Transverse colon (tissue), 4 donors: ENCODE data around the gene CD9.

ENCODE experiments used
- EP300 ChIP-seq: sonication (generic); formaldehyde crosslinking; IDR thresholded peaks from one replicate; pipeline ENCODE4 v1.6.1; 2017; ENCODE audit warnings: antibody characterized with exemption, low read depth
- POLR2A ChIP-seq: fragments of 450-650 bp; IDR thresholded peaks from one replicate; pipeline ENCODE4 v1.6.1; 2016; ENCODE audit warnings: antibody characterized with exemption, mild to moderate bottlenecking, moderate library complexity
- POLR2AphosphoS5 ChIP-seq, 3 donors: sonication (generic); formaldehyde crosslinking; IDR thresholded peaks; one replicate each; pipeline ENCODE4 v1.6.1; 2016; ENCODE audit warnings: antibody characterized with exemption in 3 of 3
- TF ChIP-seq, protein P1 (sequence below), 5 experiments: fragments of 200-600 bp in 3 of 5; fragments of 450-650 bp in 2 of 5; sonication (generic) in 3 of 5; IDR thresholded peaks; 1 replicate in 2 of 5; 2 replicates in 3 of 5; pipeline ENCODE4 v1.5.1; 2016 to 2017; ENCODE audit warnings: antibody characterized with exemption in 5 of 5, inconsistent platforms in 3 of 5, mild to moderate bottlenecking in 2 of 5, moderate library complexity in 1 of 5

DNA sequence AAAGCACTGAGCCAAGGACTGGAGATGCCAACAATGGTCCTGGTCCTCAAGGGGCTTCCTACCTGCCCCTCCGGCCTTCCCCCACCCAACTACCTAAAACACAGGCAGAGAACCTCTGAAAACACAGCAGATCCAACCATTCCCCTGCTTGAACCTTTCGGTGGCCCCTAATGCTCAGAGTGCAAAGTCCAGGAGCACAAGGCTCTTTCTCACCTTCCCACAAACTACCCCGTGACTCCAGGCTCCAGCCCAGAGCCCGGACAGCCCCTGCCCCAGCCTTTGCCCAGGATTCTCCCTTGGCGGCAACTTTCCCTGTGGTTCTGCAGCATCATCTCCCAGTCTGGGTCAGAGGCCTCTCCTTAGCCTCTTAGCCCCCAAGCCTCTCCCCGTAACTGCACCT lies 1.6 kb upstream of the CD9 start:
- TF ChIP-seq, protein P1, sequence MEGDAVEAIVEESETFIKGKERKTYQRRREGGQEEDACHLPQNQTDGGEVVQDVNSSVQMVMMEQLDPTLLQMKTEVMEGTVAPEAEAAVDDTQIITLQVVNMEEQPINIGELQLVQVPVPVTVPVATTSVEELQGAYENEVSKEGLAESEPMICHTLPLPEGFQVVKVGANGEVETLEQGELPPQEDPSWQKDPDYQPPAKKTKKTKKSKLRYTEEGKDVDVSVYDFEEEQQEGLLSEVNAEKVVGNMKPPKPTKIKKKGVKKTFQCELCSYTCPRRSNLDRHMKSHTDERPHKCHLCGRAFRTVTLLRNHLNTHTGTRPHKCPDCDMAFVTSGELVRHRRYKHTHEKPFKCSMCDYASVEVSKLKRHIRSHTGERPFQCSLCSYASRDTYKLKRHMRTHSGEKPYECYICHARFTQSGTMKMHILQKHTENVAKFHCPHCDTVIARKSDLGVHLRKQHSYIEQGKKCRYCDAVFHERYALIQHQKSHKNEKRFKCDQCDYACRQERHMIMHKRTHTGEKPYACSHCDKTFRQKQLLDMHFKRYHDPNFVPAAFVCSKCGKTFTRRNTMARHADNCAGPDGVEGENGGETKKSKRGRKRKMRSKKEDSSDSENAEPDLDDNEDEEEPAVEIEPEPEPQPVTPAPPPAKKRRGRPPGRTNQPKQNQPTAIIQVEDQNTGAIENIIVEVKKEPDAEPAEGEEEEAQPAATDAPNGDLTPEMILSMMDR (IDR thresholded peaks at IDR 0.05) = no peak
- TF ChIP-seq POLR2AphosphoS5 (IDR thresholded peaks at IDR 0.05) (no peak), POLR2A (no peak), EP300 (no peak)
